B cell (primary cell): Measurements from ENCODE around the gene CAMSAP2. TPM values are rescaled to one million over a fixed set of nuclear protein-coding genes. Genes with fewer than 3 reads are reported as not detected.
A peak's percentile ranks its signal among the peaks of the same experiment; 100 is the strongest.

ENCODE experiments used
- ATAC-seq: fragments of 200-7000 bp; cut with Tn5 transposase; one replicate; pipeline ENCODE4 v1.10.0; 2021; ENCODE audit warnings: low read depth, mild to moderate bottlenecking, moderate number of reproducible peaks, moderate library complexity
- CTCF ChIA-PET: fragments of 350-600 bp; sonication (Branson Sonifier 250); formaldehyde crosslinking; loops from one replicate; lab custom pipeline; 2021; ENCODE audit warnings: antibody characterized with exemption, inconsistent platforms; lab: Charles Lee
- POLR2A ChIA-PET: fragments of 350-600 bp; sonication (Branson Sonifier 250); formaldehyde crosslinking; loops from one replicate; lab custom pipeline; 2021; ENCODE audit warnings: antibody characterized with exemption; lab: Charles Lee
- DNase-seq: peaks from one replicate; pipeline ENCODE4 v3.0.0; 2013
- H2AFZ ChIP-seq: 2 replicates; pipeline ENCODE4 v1.6.1; 2012; ENCODE audit warnings: mild to moderate bottlenecking, low read depth, low read length; ENCODE audit not compliant: insufficient read depth, poor library complexity, severe bottlenecking
- H3K27ac ChIP-seq, 2 donors: 1 replicate in 1 of 2; 2 replicates in 1 of 2; pipeline ENCODE4 v1.5.1; 2012 to 2013; ENCODE audit warnings: low read length in 2 of 2, mild to moderate bottlenecking in 2 of 2, moderate library complexity in 1 of 2
- H3K27me3 ChIP-seq, 4 experiments: fragments of 200-600 bp in 1 of 4; sonication (generic) in 1 of 4; replicated peaks in 1 of 4; 1 replicate in 2 of 4; 2 replicates in 2 of 4; pipeline versions ENCODE4 v1.6.1 to v1.7.0; 2013 to 2016; ENCODE audit warnings: low read length in 3 of 4, mild to moderate bottlenecking in 2 of 4, mixed read lengths in 1 of 4, moderate library complexity in 1 of 4; ENCODE audit not compliant: insufficient read depth in 4 of 4, control insufficient read depth in 3 of 4; ENCODE audit errors: control extremely low read depth in 1 of 4
- H3K36me3 ChIP-seq, 2 experiments: replicated peaks in 1 of 2; 1 replicate in 1 of 2; 2 replicates in 1 of 2; pipeline versions ENCODE4 v1.6.1 to v1.7.1; 2013; ENCODE audit warnings: low read length in 1 of 2; ENCODE audit not compliant: insufficient read depth in 2 of 2, control insufficient read depth in 1 of 2; ENCODE audit errors: control extremely low read depth in 1 of 2, extremely low read depth in 1 of 2
- H3K4me1 ChIP-seq, 2 donors: fragments of 200-600 bp in 1 of 2; sonication (generic) in 1 of 2; 1 replicate in 1 of 2; 2 replicates in 1 of 2; pipeline versions ENCODE4 v1.5.1 to v1.6.1; 2013 to 2017; ENCODE audit warnings: low read length in 2 of 2; ENCODE audit not compliant: control insufficient read depth in 2 of 2, insufficient read depth in 2 of 2
- H3K4me2 ChIP-seq: replicated peaks from 2 replicates; pipeline ENCODE3; 2012; ENCODE audit warnings: mild to moderate bottlenecking, low read depth, low read length; ENCODE audit not compliant: poor library complexity, severe bottlenecking
- H3K4me3 ChIP-seq, 5 experiments: fragments of 200-600 bp in 1 of 5; sonication (generic) in 1 of 5; 1 replicate in 3 of 5; 2 replicates in 2 of 5; pipeline versions ENCODE4 v1.5.1 to v1.7.0; 2011 to 2016; ENCODE audit warnings: low read length in 4 of 5, mild to moderate bottlenecking in 4 of 5, low read depth in 2 of 5, control low read depth in 1 of 5, moderate library complexity in 1 of 5; ENCODE audit not compliant: insufficient read depth in 1 of 5; ENCODE audit errors: control extremely low read depth in 1 of 5, extremely low read depth in 1 of 5
- H3K79me2 ChIP-seq: fragments of 200-600 bp; sonication (generic); one replicate; pipeline ENCODE4 v1.6.0; 2016; ENCODE audit warnings: low read length; ENCODE audit not compliant: control insufficient read depth, insufficient read depth
- H3K9ac ChIP-seq: fragments of 200-600 bp; sonication (generic); 2 replicates; pipeline ENCODE4 v1.6.1; 2017; ENCODE audit warnings: mild to moderate bottlenecking, low read length, moderate library complexity
- H3K9me3 ChIP-seq, 3 donors: one replicate each; pipeline versions ENCODE4 v1.6.1 to v1.7.1; 2013; ENCODE audit warnings: low read length in 2 of 3; ENCODE audit not compliant: control insufficient read depth in 2 of 3, insufficient read depth in 1 of 3; ENCODE audit errors: control extremely low read depth in 1 of 3
- H4K20me1 ChIP-seq: 2 replicates; pipeline ENCODE4 v1.6.0; 2012; ENCODE audit warnings: mild to moderate bottlenecking, low read length; ENCODE audit not compliant: insufficient read depth, control insufficient read depth, poor library complexity, severe bottlenecking
- H3K27ac Mint-ChIP-seq: one replicate; pipeline ENCODE4 v1.8.0; 2021; ENCODE audit warnings: mixed read lengths
- H3K27me3 Mint-ChIP-seq: one replicate; pipeline ENCODE4 v1.8.0; 2021; ENCODE audit warnings: mixed read lengths
- H3K4me1 Mint-ChIP-seq: one replicate; pipeline ENCODE4 v1.8.0; 2021; ENCODE audit warnings: mixed read lengths
- H3K4me3 Mint-ChIP-seq: one replicate; pipeline ENCODE4 v1.8.0; 2021; ENCODE audit warnings: mixed read lengths
- H3K9me3 Mint-ChIP-seq: one replicate; pipeline ENCODE4 v1.8.0; 2022; ENCODE audit warnings: mixed read lengths; ENCODE audit not compliant: insufficient read depth
- EZH2 ChIP-seq: IDR thresholded peaks from 2 replicates; pipeline ENCODE4 v1.6.1; 2012; ENCODE audit warnings: borderline replicate concordance, low read depth, mild to moderate bottlenecking, moderate library complexity, low read length; ENCODE audit not compliant: insufficient read depth, poor library complexity, severe bottlenecking
- WGBS: methylation state at CpG from one replicate; pipeline ENCODE4 v1.1.5; 2013; ENCODE audit warnings: missing lambda C conversion rate; ENCODE audit not compliant: insufficient coverage; 5-methylcytosine and 5-hydroxymethylcytosine counted together
- intact Hi-C: fragments of 100-400 bp; cut with micrococcal nuclease; formaldehyde crosslinking; loops from one replicate; pipeline ENCODE4 v1.10.0; 2022
- polyA minus RNA-seq: library from RNA; depleted of rRNA, polyadenylated mRNA; stranded (reverse); fragments of >200 nt; gene quantifications from 2 replicates; pipeline ENCODE4 v1.2.3, GENCODE V29; 2012
- polyA plus RNA-seq: library from polyadenylated mRNA; depleted of rRNA; stranded (reverse); fragments of >200 nt; gene quantifications from 2 replicates; pipeline ENCODE4 v1.2.3, GENCODE V29; 2012
- total RNA-seq, 2 donors: library from RNA; stranded (reverse); fragments of 120-200 nt in 1 of 2; gene quantifications; 1 replicate in 1 of 2; 2 replicates in 1 of 2; pipeline versions ENCODE4 v1.2.3 to v1.2.4, GENCODE V29; 2013 to 2022
- TF ChIP-seq, protein P1 (sequence below): fragments of 200-600 bp; IDR thresholded peaks from one replicate; pipeline ENCODE4 v1.8.0; 2022; ENCODE audit warnings: antibody characterized with exemption, mild to moderate bottlenecking

The CAMSAP2 gene, protein sequence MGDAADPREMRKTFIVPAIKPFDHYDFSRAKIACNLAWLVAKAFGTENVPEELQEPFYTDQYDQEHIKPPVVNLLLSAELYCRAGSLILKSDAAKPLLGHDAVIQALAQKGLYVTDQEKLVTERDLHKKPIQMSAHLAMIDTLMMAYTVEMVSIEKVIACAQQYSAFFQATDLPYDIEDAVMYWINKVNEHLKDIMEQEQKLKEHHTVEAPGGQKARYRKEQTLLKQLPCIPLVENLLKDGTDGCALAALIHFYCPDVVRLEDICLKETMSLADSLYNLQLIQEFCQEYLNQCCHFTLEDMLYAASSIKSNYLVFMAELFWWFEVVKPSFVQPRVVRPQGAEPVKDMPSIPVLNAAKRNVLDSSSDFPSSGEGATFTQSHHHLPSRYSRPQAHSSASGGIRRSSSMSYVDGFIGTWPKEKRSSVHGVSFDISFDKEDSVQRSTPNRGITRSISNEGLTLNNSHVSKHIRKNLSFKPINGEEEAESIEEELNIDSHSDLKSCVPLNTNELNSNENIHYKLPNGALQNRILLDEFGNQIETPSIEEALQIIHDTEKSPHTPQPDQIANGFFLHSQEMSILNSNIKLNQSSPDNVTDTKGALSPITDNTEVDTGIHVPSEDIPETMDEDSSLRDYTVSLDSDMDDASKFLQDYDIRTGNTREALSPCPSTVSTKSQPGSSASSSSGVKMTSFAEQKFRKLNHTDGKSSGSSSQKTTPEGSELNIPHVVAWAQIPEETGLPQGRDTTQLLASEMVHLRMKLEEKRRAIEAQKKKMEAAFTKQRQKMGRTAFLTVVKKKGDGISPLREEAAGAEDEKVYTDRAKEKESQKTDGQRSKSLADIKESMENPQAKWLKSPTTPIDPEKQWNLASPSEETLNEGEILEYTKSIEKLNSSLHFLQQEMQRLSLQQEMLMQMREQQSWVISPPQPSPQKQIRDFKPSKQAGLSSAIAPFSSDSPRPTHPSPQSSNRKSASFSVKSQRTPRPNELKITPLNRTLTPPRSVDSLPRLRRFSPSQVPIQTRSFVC (N-terminal part only)
- total RNA-seq = 1.4 and 2.1 TPM in 2 replicates
- total RNA-seq (2013) = 1.3 TPM
- 0.10 and 0.14 TPM in 2 replicates for polyA plus RNA-seq
- polyA minus RNA-seq = 0.09 and 1.00 TPM in 2 replicates

DNA sequence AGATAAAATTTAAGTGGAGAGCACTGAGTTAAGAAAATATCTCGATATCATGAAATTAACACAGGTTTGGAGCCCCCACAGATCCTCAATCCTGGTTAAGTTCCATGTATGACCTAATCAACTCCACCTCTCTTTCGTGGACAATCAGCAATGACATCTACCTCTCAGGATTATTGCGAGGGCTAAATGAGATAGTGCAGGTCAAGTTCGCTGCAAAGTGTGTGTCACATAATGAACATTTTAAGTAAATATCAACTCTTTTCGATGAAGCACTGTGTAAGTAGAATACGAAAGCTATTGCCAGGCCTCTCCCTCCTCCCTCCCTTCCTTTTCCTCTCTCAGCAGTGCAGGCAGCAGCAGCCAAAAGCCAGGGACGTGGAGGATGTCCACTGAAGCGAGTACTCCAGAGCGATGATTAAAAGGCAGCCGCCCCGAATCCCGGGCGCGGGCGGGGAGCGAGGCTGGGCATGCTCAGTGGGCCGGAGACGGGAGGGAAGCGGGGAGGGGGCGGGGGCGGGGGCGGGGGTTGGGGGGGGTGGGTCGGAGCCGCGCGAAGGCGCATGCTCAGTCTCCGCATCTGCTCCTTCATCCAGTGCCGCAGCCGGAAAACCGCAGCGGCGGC is at the start of gene CAMSAP2:
TSS of gene CAMSAP2 (plus strand) at position 567 of the 622 bp plus-strand sequence. CDS start 935 bp downstream, outside the sequence.
- H3K9me3 Mint-ChIP-seq = no peaks in the 10 kb centered on the region
- H3K27me3 ChIP-seq = peaks cover 0 to 11% (median 6%) of the 10 kb centered on the region in 4 experiments
- H3K4me3 Mint-ChIP-seq = peak within 1 kb of the TSS; percentile 96
- no peaks in the 10 kb centered on the region for H4K20me1 ChIP-seq
- ATAC-seq = peak; percentile 50
- H3K79me2 ChIP-seq = no peaks in the 10 kb centered on the region
- H3K9ac ChIP-seq = peak within 1 kb of the TSS; percentile 80
- ChIA-PET CTCF (interaction anchor here (1.6 kb wide), 1 partner anchor 117 kb away, joined by 12 read pairs; no protein-coding TSS in a partner anchor), POLR2A (interaction anchor here (1.5 kb wide), 1 partner anchor 69 kb away, joined by 5 read pairs; the partner anchor contains the start of gene DDX59)
- TF ChIP-seq EZH2 = no peak
- TF ChIP-seq, protein P1, sequence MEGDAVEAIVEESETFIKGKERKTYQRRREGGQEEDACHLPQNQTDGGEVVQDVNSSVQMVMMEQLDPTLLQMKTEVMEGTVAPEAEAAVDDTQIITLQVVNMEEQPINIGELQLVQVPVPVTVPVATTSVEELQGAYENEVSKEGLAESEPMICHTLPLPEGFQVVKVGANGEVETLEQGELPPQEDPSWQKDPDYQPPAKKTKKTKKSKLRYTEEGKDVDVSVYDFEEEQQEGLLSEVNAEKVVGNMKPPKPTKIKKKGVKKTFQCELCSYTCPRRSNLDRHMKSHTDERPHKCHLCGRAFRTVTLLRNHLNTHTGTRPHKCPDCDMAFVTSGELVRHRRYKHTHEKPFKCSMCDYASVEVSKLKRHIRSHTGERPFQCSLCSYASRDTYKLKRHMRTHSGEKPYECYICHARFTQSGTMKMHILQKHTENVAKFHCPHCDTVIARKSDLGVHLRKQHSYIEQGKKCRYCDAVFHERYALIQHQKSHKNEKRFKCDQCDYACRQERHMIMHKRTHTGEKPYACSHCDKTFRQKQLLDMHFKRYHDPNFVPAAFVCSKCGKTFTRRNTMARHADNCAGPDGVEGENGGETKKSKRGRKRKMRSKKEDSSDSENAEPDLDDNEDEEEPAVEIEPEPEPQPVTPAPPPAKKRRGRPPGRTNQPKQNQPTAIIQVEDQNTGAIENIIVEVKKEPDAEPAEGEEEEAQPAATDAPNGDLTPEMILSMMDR = no peak
- peak within 1 kb of the TSS; percentile 80 for H3K27ac Mint-ChIP-seq
- H3K36me3 ChIP-seq = no peaks in the 10 kb centered on the region
- WGBS = 0% methylated on average over 6 of the region's 33 CpGs
- H3K27ac ChIP-seq = no peak within 1 kb of the TSS
- peaks cover 23% of the 10 kb centered on the region for H3K27me3 Mint-ChIP-seq
- DNase-seq = no peak
- no peaks in the 10 kb centered on the region for H3K9me3 ChIP-seq
- intact Hi-C loops = loop anchor here (2.0 kb wide), 2 partner anchors 68 to 118 kb away; partner anchors contain the start of gene KIF14
- H3K4me2 ChIP-seq = peak within 1 kb of the TSS; percentile 96
- H3K4me3 ChIP-seq = peak within 1 kb of the TSS; percentile 58 to 71 (median 62)
- peaks cover 13% of the 10 kb centered on the region in 2 donors for H3K4me1 ChIP-seq
- H3K4me1 Mint-ChIP-seq = peaks cover 17% of the 10 kb centered on the region
- H2AFZ ChIP-seq = peak within 1 kb of the TSS; percentile 91
